H9 (cell line): ENCODE results near the gene OR10J1. TPM values are rescaled to one million over a fixed set of nuclear protein-coding genes. Genes with fewer than 3 reads are reported as not detected.
A peak's percentile ranks its signal among the peaks of the same experiment; 100 is the strongest.

Experiments used
- DNase-seq: peaks from one replicate; pipeline ENCODE4 v3.0.0-alpha.2; 2017
- H2AFZ ChIP-seq: one replicate; pipeline ENCODE4 v1.6.1; 2013; ENCODE audit warnings: mild to moderate bottlenecking, low read length, control low read depth, moderate library complexity
- H2AK5ac ChIP-seq: 2 replicates; pipeline ENCODE4 v1.6.1; 2013; ENCODE audit warnings: low read length, control low read depth, mixed read lengths; ENCODE audit not compliant: insufficient read length
- H2BK120ac ChIP-seq: one replicate; pipeline ENCODE4 v1.6.1; 2013; ENCODE audit warnings: low read depth, mild to moderate bottlenecking, low read length, control low read depth, inconsistent platforms; ENCODE audit not compliant: poor library complexity, severe bottlenecking
- H2BK12ac ChIP-seq: 2 replicates; pipeline ENCODE4 v1.6.1; 2013; ENCODE audit warnings: low read length, control low read depth, mixed read lengths, low read depth; ENCODE audit not compliant: insufficient read length
- H2BK15ac ChIP-seq: 2 replicates; pipeline ENCODE4 v1.6.1; 2013; ENCODE audit warnings: low read depth, low read length, control low read depth
- H2BK20ac ChIP-seq: one replicate; pipeline ENCODE4 v1.6.1; 2013; ENCODE audit warnings: low read depth, mild to moderate bottlenecking, low read length, control low read depth, inconsistent platforms; ENCODE audit not compliant: poor library complexity, severe bottlenecking
- H2BK5ac ChIP-seq: 2 replicates; pipeline ENCODE4 v1.6.1; 2013; ENCODE audit warnings: low read length, control low read depth, mixed read lengths; ENCODE audit not compliant: insufficient read length
- H3K14ac ChIP-seq: 2 replicates; pipeline ENCODE4 v1.6.1; 2013; ENCODE audit warnings: low read length, control low read depth; ENCODE audit not compliant: insufficient read depth
- H3K18ac ChIP-seq: 2 replicates; pipeline ENCODE4 v1.6.1; 2013; ENCODE audit warnings: low read depth, mild to moderate bottlenecking, mixed read lengths, low read length, control low read depth; ENCODE audit not compliant: insufficient read length
- H3K23ac ChIP-seq: 2 replicates; pipeline ENCODE4 v1.6.1; 2013; ENCODE audit warnings: low read length, control low read depth, mixed read lengths, low read depth; ENCODE audit not compliant: insufficient read length
- H3K23me2 ChIP-seq: 2 replicates; pipeline ENCODE4 v1.6.1; 2013; ENCODE audit warnings: low read depth, mild to moderate bottlenecking, mixed read lengths, low read length, control low read depth; ENCODE audit not compliant: insufficient read length, poor library complexity, severe bottlenecking
- H3K27ac ChIP-seq: 2 replicates; pipeline ENCODE4 v1.5.1; 2013; ENCODE audit warnings: low read length, control low read depth, mixed read lengths, low read depth; ENCODE audit not compliant: insufficient read length
- H3K27me3 ChIP-seq: 2 replicates; pipeline ENCODE4 v1.6.1; 2013; ENCODE audit warnings: low read length, control low read depth, inconsistent platforms; ENCODE audit not compliant: insufficient read depth
- H3K4ac ChIP-seq: 2 replicates; pipeline ENCODE4 v1.6.1; 2013; ENCODE audit warnings: low read depth, mild to moderate bottlenecking, control low read depth, inconsistent platforms, low read length, moderate library complexity
- H3K4me1 ChIP-seq: 2 replicates; pipeline ENCODE4 v1.6.1; 2013; ENCODE audit warnings: low read length, control low read depth, inconsistent platforms; ENCODE audit not compliant: insufficient read depth
- H3K4me2 ChIP-seq: 2 replicates; pipeline ENCODE4 v1.6.1; 2013; ENCODE audit warnings: low read length, control low read depth, mixed read lengths; ENCODE audit not compliant: insufficient read length, insufficient read depth
- H3K56ac ChIP-seq: 2 replicates; pipeline ENCODE4 v1.6.1; 2013; ENCODE audit warnings: low read depth, mild to moderate bottlenecking, mixed read lengths, low read length, control low read depth; ENCODE audit not compliant: insufficient read length
- H3K79me1 ChIP-seq: 2 replicates; pipeline ENCODE4 v1.6.1; 2013; ENCODE audit warnings: low read depth, mild to moderate bottlenecking, moderate library complexity, low read length, control low read depth, inconsistent platforms; ENCODE audit not compliant: insufficient read depth, poor library complexity, severe bottlenecking
- H3K79me2 ChIP-seq: 2 replicates; pipeline ENCODE4 v1.6.1; 2013; ENCODE audit warnings: low read length, control low read depth, inconsistent platforms; ENCODE audit not compliant: insufficient read depth
- H3K9ac ChIP-seq: 2 replicates; pipeline ENCODE4 v1.6.1; 2013; ENCODE audit warnings: low read length, control low read depth, mixed read lengths; ENCODE audit not compliant: insufficient read length; ENCODE audit errors: extremely low read depth
- H3K9me3 ChIP-seq: one replicate; pipeline ENCODE4 v1.6.1; 2013; ENCODE audit warnings: low read depth, low read length, inconsistent platforms; ENCODE audit not compliant: control insufficient read depth
- H3T11ph ChIP-seq: one replicate; pipeline ENCODE4 v1.6.1; 2013; ENCODE audit warnings: mild to moderate bottlenecking, low read length, control low read depth, inconsistent platforms
- H4K20me1 ChIP-seq: one replicate; pipeline ENCODE4 v1.6.1; 2013; ENCODE audit not compliant: control insufficient read depth, insufficient read length, insufficient read depth
- H4K5ac ChIP-seq: 2 replicates; pipeline ENCODE4 v1.6.1; 2013; ENCODE audit warnings: low read depth, mild to moderate bottlenecking, mixed read lengths, low read length, control low read depth; ENCODE audit not compliant: insufficient read length
- H4K8ac ChIP-seq: replicated peaks from 2 replicates; pipeline ENCODE4 v1.6.1; 2013; ENCODE audit warnings: low read length, control low read depth, mixed read lengths, low read depth; ENCODE audit not compliant: insufficient read length
- H4K91ac ChIP-seq: 2 replicates; pipeline ENCODE4 v1.6.1; 2013; ENCODE audit warnings: low read depth, mild to moderate bottlenecking, moderate library complexity, mixed read lengths, low read length, control low read depth; ENCODE audit not compliant: insufficient read length
- H3K27ac Mint-ChIP-seq, 3 experiments: 2 replicates in 2 of 3; 3 replicates in 1 of 3; pipeline ENCODE4 v1.8.0; 2020 to 2021; ENCODE audit warnings: mixed read lengths in 3 of 3, mild to moderate bottlenecking in 1 of 3, moderate library complexity in 1 of 3
- H3K27me3 Mint-ChIP-seq: 2 replicates; pipeline ENCODE4 v1.8.0; 2021; ENCODE audit warnings: low read depth, mild to moderate bottlenecking, moderate library complexity, mixed read lengths
- H3K36me3 Mint-ChIP-seq, 3 experiments: 2 replicates in 2 of 3; 3 replicates in 1 of 3; pipeline ENCODE4 v1.8.0; 2020 to 2021; ENCODE audit warnings: low read depth in 3 of 3, mixed read lengths in 3 of 3; ENCODE audit not compliant: insufficient read depth in 1 of 3
- H3K4me1 Mint-ChIP-seq, 2 experiments: 2 replicates each; pipeline ENCODE4 v1.8.0; 2020; ENCODE audit warnings: mixed read lengths in 2 of 2
- H3K4me3 Mint-ChIP-seq, 2 experiments: 2 replicates in 1 of 2; 3 replicates in 1 of 2; pipeline ENCODE4 v1.8.0; 2020 to 2021; ENCODE audit warnings: mild to moderate bottlenecking in 2 of 2, mixed read lengths in 2 of 2, moderate library complexity in 1 of 2
- H3K9me3 Mint-ChIP-seq, 2 experiments: 2 replicates in 1 of 2; 3 replicates in 1 of 2; pipeline ENCODE4 v1.8.0; 2020; ENCODE audit warnings: mild to moderate bottlenecking in 2 of 2, mixed read lengths in 2 of 2, moderate library complexity in 1 of 2
- CTCF ChIP-seq: fragments of 200-600 bp; sonication (generic); conservative IDR thresholded peaks from 3 replicates; pipeline ENCODE4 v1.8.0; 2021; ENCODE audit warnings: antibody characterized with exemption, mild to moderate bottlenecking
- WGBS: extraction: QIAGEN DNeasy Blood & Tissue Kit; methylation state at CpG from one replicate; pipeline ENCODE4 v1.1.7; 2013; ENCODE audit warnings: missing lambda C conversion rate, low lambda C conversion rate, mixed read lengths; ENCODE audit not compliant: insufficient read length; ENCODE audit errors: extremely low coverage; 5-methylcytosine and 5-hydroxymethylcytosine counted together
- total RNA-seq: library from RNA; stranded (reverse); gene quantifications from 2 replicates; pipeline ENCODE4 v1.2.1, GENCODE V29; 2021

The OR10J1 gene
- total RNA-seq, 1 experiment from 2014 or later, result not detected

- Histone ChIP-seq H3K23ac (no peak within 1 kb of the TSS), H3K18ac (no peak within 1 kb of the TSS), H4K91ac (no peak within 1 kb of the TSS), H3T11ph (no peak within 1 kb of the TSS), H3K56ac (no peak within 1 kb of the TSS), H4K5ac (peak within 1 kb of the TSS; percentile 28), H3K79me1 (no peaks in the 10 kb centered on the region), H4K8ac (no peak within 1 kb of the TSS), H3K4me2 (no peak within 1 kb of the TSS), H2BK20ac (no peak within 1 kb of the TSS), H3K27me3 (no peaks in the 10 kb centered on the region), H2BK12ac (no peak within 1 kb of the TSS), H3K4ac (no peak within 1 kb of the TSS), H2BK5ac (no peak within 1 kb of the TSS), H3K14ac (no peak within 1 kb of the TSS), H2AFZ (no peak within 1 kb of the TSS), H2BK120ac (no peak within 1 kb of the TSS), H3K4me1 (no peaks in the 10 kb centered on the region), H3K9me3 (no peaks in the 10 kb centered on the region), H3K27ac (no peak within 1 kb of the TSS), H3K9ac (no peak within 1 kb of the TSS), H3K79me2 (no peaks in the 10 kb centered on the region), H2AK5ac (no peak within 1 kb of the TSS), H2BK15ac (no peak within 1 kb of the TSS), H4K20me1 (no peaks in the 10 kb centered on the region), H3K23me2 (no peaks in the 10 kb centered on the region)
- no peak for DNase-seq
- peaks cover 0 to 44% of the 10 kb centered on the region in 2 experiments; a peak in 2 of 5 replicates for H3K9me3 Mint-ChIP-seq
- no peak within 1 kb of the TSS for H3K27ac Mint-ChIP-seq
- peaks cover 0 to 31% (median 0%) of the 10 kb centered on the region in 3 experiments; a peak in 2 of 7 replicates for H3K36me3 Mint-ChIP-seq
- H3K27me3 Mint-ChIP-seq, result peaks cover 2% of the 10 kb centered on the region
- H3K4me1 Mint-ChIP-seq, result no peaks in the 10 kb centered on the region
- no peak for TF ChIP-seq CTCF
- H3K4me3 Mint-ChIP-seq, result no peak within 1 kb of the TSS
- WGBS, result no CpG with 5 or more reads among the region's 1 CpG
Measured at GRCh38 chr1:159431904-159432303, 7.6 kb upstream of the OR10J1 start, which contains the start of gene OR10J4. OR10J4 (plus strand) TSS chr1:159432204.
